Natural killer cell (primary cell): ENCODE results near the gene EN2. TPM values are rescaled to one million over a fixed set of nuclear protein-coding genes. Genes with fewer than 3 reads are reported as not detected.

Source experiments
- ATAC-seq, 3 donors: fragments of 150-1000 bp in 2 of 3; fragments of 200-7000 bp in 1 of 3; cut with Tn5 transposase; 1 replicate in 1 of 3; 2 replicates in 2 of 3; pipeline ENCODE4 v1.10.0; 2021; ENCODE audit warnings: mild to moderate bottlenecking in 2 of 3, moderate library complexity in 2 of 3
- DNase-seq, 2 donors: peaks; one replicate each; pipeline versions ENCODE4 v3.0.0 to v3.0.0-alpha.2; 2013 to 2021; ENCODE audit warnings: mixed read lengths in 1 of 2
- H3K27ac ChIP-seq: one replicate; pipeline ENCODE4 v1.5.1; 2013; ENCODE audit warnings: mild to moderate bottlenecking, low read length
- H3K27me3 ChIP-seq: one replicate; pipeline ENCODE4 v1.6.1; 2013; ENCODE audit warnings: low read length; ENCODE audit not compliant: control insufficient read depth, insufficient read depth
- H3K36me3 ChIP-seq: one replicate; pipeline ENCODE4 v1.6.1; 2013; ENCODE audit warnings: low read length; ENCODE audit not compliant: control insufficient read depth, insufficient read depth
- H3K4me1 ChIP-seq: one replicate; pipeline ENCODE4 v1.6.1; 2013; ENCODE audit warnings: low read length; ENCODE audit not compliant: control insufficient read depth, insufficient read depth
- H3K4me3 ChIP-seq: one replicate; pipeline ENCODE4 v1.5.1; 2013; ENCODE audit warnings: low read length
- H3K9me3 ChIP-seq: one replicate; pipeline ENCODE4 v1.6.1; 2013; ENCODE audit warnings: low read length; ENCODE audit not compliant: control insufficient read depth, insufficient read depth
- H3K27ac Mint-ChIP-seq, 2 donors: one replicate each; pipeline ENCODE4 v1.8.0; 2022; ENCODE audit warnings: mild to moderate bottlenecking in 2 of 2, mixed read lengths in 2 of 2, moderate library complexity in 1 of 2
- H3K27me3 Mint-ChIP-seq, 2 donors: one replicate each; pipeline ENCODE4 v1.8.0; 2022; ENCODE audit warnings: low read depth in 2 of 2, mixed read lengths in 2 of 2
- H3K36me3 Mint-ChIP-seq: one replicate; pipeline ENCODE4 v1.8.0; 2022; ENCODE audit warnings: mixed read lengths
- H3K4me1 Mint-ChIP-seq, 2 donors: one replicate each; pipeline ENCODE4 v1.8.0; 2022; ENCODE audit warnings: mixed read lengths in 2 of 2
- H3K4me3 Mint-ChIP-seq: one replicate; pipeline ENCODE4 v1.8.0; 2022; ENCODE audit warnings: mild to moderate bottlenecking, moderate library complexity, mixed read lengths
- H3K9me3 Mint-ChIP-seq, 2 donors: one replicate each; pipeline ENCODE4 v1.8.0; 2022; ENCODE audit warnings: mixed read lengths in 2 of 2
- WGBS: methylation state at CpG from one replicate; pipeline ENCODE4 v1.1.7; 2013; ENCODE audit warnings: missing lambda C conversion rate; ENCODE audit not compliant: insufficient coverage; 5-methylcytosine and 5-hydroxymethylcytosine counted together
- intact Hi-C: fragments of 100-400 bp; cut with micrococcal nuclease; formaldehyde crosslinking; loops from one replicate; pipeline ENCODE4 v1.14.2; 2022
- total RNA-seq, 4 donors: library from RNA; stranded (reverse); fragments of 120-200 nt in 1 of 4; gene quantifications; one replicate each; pipeline versions ENCODE4 v1.2.3 to v1.2.4, GENCODE V29; 2013 to 2022
- TF ChIP-seq, protein P1 (sequence below): fragments of 200-600 bp; IDR thresholded peaks from one replicate; pipeline ENCODE4 v1.8.0; 2022; ENCODE audit warnings: antibody characterized with exemption

Gene EN2
- total RNA-seq, 3 donors from 2014 or later (not counting 1 experiment from before 2014, with no cell fraction given) = not detected

DNA sequence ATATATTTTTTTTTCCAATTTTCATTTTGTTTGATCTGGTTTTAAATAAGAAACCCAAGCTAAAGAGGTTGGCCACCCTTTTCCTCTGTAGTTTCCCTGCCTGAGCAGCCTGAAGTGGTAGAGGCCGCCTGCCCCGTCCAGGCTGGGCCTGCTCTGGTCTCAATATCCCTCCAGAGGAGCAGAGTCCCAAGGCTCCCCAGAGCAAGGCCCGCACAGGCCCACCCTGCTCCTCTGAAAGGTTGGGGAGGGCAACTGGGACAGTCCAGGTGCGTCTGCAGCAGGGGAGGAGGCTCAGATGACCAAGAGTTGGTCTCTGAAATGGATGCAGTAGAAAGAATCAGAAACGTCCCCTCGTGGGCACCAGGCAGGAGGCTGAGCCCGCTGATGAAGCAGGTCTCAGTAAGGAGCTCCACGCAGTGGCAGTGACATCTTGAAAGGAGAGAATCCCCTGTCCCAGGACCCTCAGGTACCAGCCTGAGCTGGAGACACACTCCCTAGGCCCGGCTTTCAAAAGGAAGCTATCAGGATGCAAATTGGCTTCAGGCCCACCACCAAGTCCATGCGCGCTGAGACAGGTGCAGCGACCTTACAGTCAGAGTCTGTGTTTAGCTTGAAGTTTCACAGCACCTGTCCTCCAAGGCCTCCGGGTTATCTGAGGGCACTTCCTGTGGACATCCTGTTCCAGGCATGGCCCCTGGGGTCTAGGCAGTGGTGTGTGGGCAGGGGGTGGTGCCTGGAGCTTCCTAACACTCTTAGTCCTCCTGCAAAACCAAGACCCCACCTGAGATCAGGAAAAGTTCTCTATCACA is 37.7 kb downstream of the EN2 start:
- H3K36me3 Mint-ChIP-seq = no peaks in the 10 kb centered on the region
- H3K27ac ChIP-seq = no peak overlapping the region
- DNase-seq = no peak
- H3K27ac Mint-ChIP-seq = no peak overlapping the region
- H3K36me3 ChIP-seq = no peaks in the 10 kb centered on the region
- peaks cover 11% of the 10 kb centered on the region for H3K4me1 ChIP-seq
- H3K4me3 Mint-ChIP-seq = no peak overlapping the region
- TF ChIP-seq, protein P1, sequence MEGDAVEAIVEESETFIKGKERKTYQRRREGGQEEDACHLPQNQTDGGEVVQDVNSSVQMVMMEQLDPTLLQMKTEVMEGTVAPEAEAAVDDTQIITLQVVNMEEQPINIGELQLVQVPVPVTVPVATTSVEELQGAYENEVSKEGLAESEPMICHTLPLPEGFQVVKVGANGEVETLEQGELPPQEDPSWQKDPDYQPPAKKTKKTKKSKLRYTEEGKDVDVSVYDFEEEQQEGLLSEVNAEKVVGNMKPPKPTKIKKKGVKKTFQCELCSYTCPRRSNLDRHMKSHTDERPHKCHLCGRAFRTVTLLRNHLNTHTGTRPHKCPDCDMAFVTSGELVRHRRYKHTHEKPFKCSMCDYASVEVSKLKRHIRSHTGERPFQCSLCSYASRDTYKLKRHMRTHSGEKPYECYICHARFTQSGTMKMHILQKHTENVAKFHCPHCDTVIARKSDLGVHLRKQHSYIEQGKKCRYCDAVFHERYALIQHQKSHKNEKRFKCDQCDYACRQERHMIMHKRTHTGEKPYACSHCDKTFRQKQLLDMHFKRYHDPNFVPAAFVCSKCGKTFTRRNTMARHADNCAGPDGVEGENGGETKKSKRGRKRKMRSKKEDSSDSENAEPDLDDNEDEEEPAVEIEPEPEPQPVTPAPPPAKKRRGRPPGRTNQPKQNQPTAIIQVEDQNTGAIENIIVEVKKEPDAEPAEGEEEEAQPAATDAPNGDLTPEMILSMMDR = no peak
- intact Hi-C loops = no loop called here
- peaks cover 16 to 30% of the 10 kb centered on the region in 2 donors for H3K27me3 Mint-ChIP-seq
- peaks cover 2% of the 10 kb centered on the region for H3K27me3 ChIP-seq
- no peak overlapping the region for H3K4me3 ChIP-seq
- 89% methylated on average over 13 of the region's 13 CpGs for WGBS
- no peaks in the 10 kb centered on the region for H3K9me3 Mint-ChIP-seq
- H3K4me1 Mint-ChIP-seq = peaks cover 14 to 16% of the 10 kb centered on the region in 2 donors
- ATAC-seq = no peak
- no peaks in the 10 kb centered on the region for H3K9me3 ChIP-seq

GRCh38 chr7:155496267-155497005 is 38.5 kb downstream of the EN2 start:
- WGBS = 86% methylated on average over 23 of the region's 23 CpGs
- no peak overlapping the region for H3K27ac Mint-ChIP-seq
- no peaks in the 10 kb centered on the region for H3K9me3 ChIP-seq
- no peaks in the 10 kb centered on the region for H3K36me3 Mint-ChIP-seq
- TF ChIP-seq, protein P1 = no peak
- DNase-seq (no peak), ATAC-seq (no peak)
- H3K27ac ChIP-seq = no peak overlapping the region
- H3K4me1 ChIP-seq = peaks cover 5% of the 10 kb centered on the region
- peaks cover 23 to 38% of the 10 kb centered on the region in 2 donors for H3K27me3 Mint-ChIP-seq
- intact Hi-C loops = no loop called here
- no peak overlapping the region for H3K4me3 ChIP-seq
- H3K36me3 ChIP-seq = no peaks in the 10 kb centered on the region
- peaks cover 7 to 8% of the 10 kb centered on the region in 2 donors for H3K4me1 Mint-ChIP-seq
- no peak overlapping the region for H3K4me3 Mint-ChIP-seq
- no peaks in the 10 kb centered on the region for H3K9me3 Mint-ChIP-seq
- H3K27me3 ChIP-seq = peaks cover 10% of the 10 kb centered on the region

- Histone ChIP-seq H3K27ac (no peak overlapping the region), H3K4me3 (no peak overlapping the region), H3K9me3 (no peaks in the 10 kb centered on the region), H3K4me1 (no peaks in the 10 kb centered on the region), H3K27me3 (peaks cover 13% of the 10 kb centered on the region), H3K36me3 (no peaks in the 10 kb centered on the region)
- Mint-ChIP-seq H3K4me1 (no peaks in the 10 kb centered on the region), H3K36me3 (no peaks in the 10 kb centered on the region), H3K4me3 (no peak overlapping the region), H3K9me3 (no peaks in the 10 kb centered on the region), H3K27ac (no peak overlapping the region), H3K27me3 (peaks cover 27 to 46% of the 10 kb centered on the region in 2 donors)
- TF ChIP-seq, protein P1 = no peak
- intact Hi-C loops = no loop called here
- ATAC-seq (no peak), DNase-seq (no peak)
- WGBS = 76% methylated on average over 26 of the region's 26 CpGs
Measured at GRCh38 chr7:155497149-155497901, 39.4 kb downstream of the EN2 start.
